HepG2 (cell line): ENCODE data around the gene USP38. TPM values are rescaled to one million over a fixed set of nuclear protein-coding genes. Genes with fewer than 3 reads are reported as not detected.

Experiments used
- ATAC-seq: fragments of 200-7000 bp; cut with Tn5 transposase; 3 replicates; pipeline ENCODE4 v1.9.1; 2020; ENCODE audit warnings: mild to moderate bottlenecking, moderate library complexity
- BruUV-seq: library from RNA; stranded (reverse); fragments of 400-500 nt; replicated peaks from 2 replicates; lab custom pipeline; 2021; lab: Mats Ljungman, UMichigan
- CTCF ChIA-PET: fragments of 300-600 bp; formaldehyde crosslinking; extraction: SDS; loops from one replicate; lab custom pipeline; 2021; ENCODE audit warnings: low total read pairs, inconsistent platforms, low intra/inter-chr PET ratio; lab: Yijun Ruan, JAX
- POLR2A ChIA-PET: fragments of 350-600 bp; sonication (Branson Sonifier 250); formaldehyde crosslinking; loops from one replicate; lab custom pipeline; 2020; ENCODE audit warnings: antibody characterized with exemption, inconsistent platforms; lab: Yijun Ruan, JAX
- DNase-seq: peaks from one replicate; pipeline ENCODE4 v3.0.0-alpha.2; 2015; ENCODE audit warnings: low spot score
- FAIRE-seq: peaks from 3 replicates; lab custom pipeline; 2011; peaks lifted over from hg19 to GRCh38; lab: Jason Lieb, UNC
- H2AFZ ChIP-seq: one replicate; pipeline ENCODE4 v1.6.1; 2011; ENCODE audit warnings: low read length, inconsistent platforms
- H3K27ac ChIP-seq: fragments of 300-600 bp; 3 replicates; pipeline ENCODE4 v1.8.0; 2011; ENCODE audit warnings: mixed run types, mild to moderate bottlenecking, mixed read lengths, low read length, inconsistent platforms; ENCODE audit not compliant: insufficient read depth; ENCODE audit errors: extremely low read length
- H3K27me3 ChIP-seq, 2 experiments: fragments of 200-600 bp in 1 of 2; 2 replicates in 1 of 2; 3 replicates in 1 of 2; pipeline versions ENCODE4 v1.6.0 to v1.8.0; 2011; ENCODE audit warnings: low read length in 2 of 2, mild to moderate bottlenecking in 2 of 2, moderate library complexity in 2 of 2, inconsistent platforms in 1 of 2; ENCODE audit not compliant: insufficient read depth in 2 of 2, control insufficient read depth in 1 of 2
- H3K36me3 ChIP-seq, 2 experiments: fragments of 200-600 bp in 1 of 2; replicated peaks in 1 of 2; 2 replicates in 1 of 2; 3 replicates in 1 of 2; pipeline versions ENCODE4 v1.5.1 to v1.8.0; 2011; ENCODE audit warnings: low read length in 2 of 2, inconsistent platforms in 1 of 2; ENCODE audit not compliant: insufficient read depth in 2 of 2, control insufficient read depth in 1 of 2
- H3K4me1 ChIP-seq: 2 replicates; pipeline ENCODE4 v1.5.1; 2012; ENCODE audit warnings: low read length, inconsistent platforms; ENCODE audit not compliant: insufficient read depth
- H3K4me2 ChIP-seq: 2 replicates; pipeline ENCODE4 v1.6.0; 2011; ENCODE audit warnings: low read depth, low read length, inconsistent platforms
- H3K4me3 ChIP-seq, 3 experiments: fragments of 200-600 bp in 1 of 3; sonication (generic), shearing (Covaris generic) in 1 of 3; replicated peaks in 1 of 3; 2 replicates each; pipeline ENCODE4 v1.5.1; 2011 to 2016; ENCODE audit warnings: low read length in 3 of 3, inconsistent platforms in 2 of 3, low read depth in 2 of 3, mild to moderate bottlenecking in 2 of 3, control low read depth in 1 of 3, mixed read lengths in 1 of 3; ENCODE audit not compliant: insufficient read depth in 1 of 3
- H3K79me2 ChIP-seq: one replicate; pipeline ENCODE4 v1.6.1; 2011; ENCODE audit warnings: low read length, inconsistent platforms; ENCODE audit not compliant: insufficient read depth
- H3K9ac ChIP-seq: 2 replicates; pipeline ENCODE4 v1.6.0; 2011; ENCODE audit warnings: mild to moderate bottlenecking, low read depth, low read length, inconsistent platforms; ENCODE audit not compliant: insufficient read depth
- H3K9me3 ChIP-seq: 2 replicates; pipeline ENCODE4 v1.5.1; 2012; ENCODE audit warnings: mild to moderate bottlenecking, low read length
- H4K20me1 ChIP-seq: 2 replicates; pipeline ENCODE4 v1.6.0; 2011; ENCODE audit warnings: inconsistent platforms, mild to moderate bottlenecking, low read length, moderate library complexity; ENCODE audit not compliant: insufficient read depth
- ATM ChIP-seq: fragments of 450-650 bp; IDR thresholded peaks from 2 replicates; pipeline ENCODE4 v1.7.1; 2017; ENCODE audit warnings: mild to moderate bottlenecking, borderline replicate concordance
- FOSL2 ChIP-seq: sonication (generic); formaldehyde crosslinking; IDR thresholded peaks from 2 replicates; pipeline ENCODE4 v1.4.0; 2020; ENCODE audit warnings: missing genetic modification reagents
- IRF2 ChIP-seq: IDR thresholded peaks from 2 replicates; pipeline ENCODE4 v1.6.1; 2018; ENCODE audit warnings: missing genetic modification reagents, missing compliant biosample characterization
- ISL2 ChIP-seq: sonication (generic); formaldehyde crosslinking; IDR thresholded peaks from 2 replicates; pipeline ENCODE4 v1.5.0; 2020; ENCODE audit warnings: missing genetic modification reagents
- MED8 ChIP-seq: sonication (generic); formaldehyde crosslinking; IDR thresholded peaks from 2 replicates; pipeline ENCODE4 v1.8.1; 2023; ENCODE audit warnings: mild to moderate bottlenecking, missing genetic modification reagents; ENCODE audit not compliant: insufficient replicate concordance
- NFE2 ChIP-seq: sonication (generic); formaldehyde crosslinking; IDR thresholded peaks from 2 replicates; pipeline ENCODE4 v1.4.0; 2020; ENCODE audit warnings: missing genetic modification reagents
- NR2F6 ChIP-seq, 2 experiments: IDR thresholded peaks; 2 replicates each; pipeline ENCODE4 v1.6.1; 2016; ENCODE audit warnings: antibody characterized with exemption in 1 of 2, mild to moderate bottlenecking in 1 of 2
- PITX1 ChIP-seq: sonication (generic); formaldehyde crosslinking; IDR thresholded peaks from 2 replicates; pipeline ENCODE4 v1.5.1; 2020; ENCODE audit warnings: mild to moderate bottlenecking, missing genetic modification reagents
- SOX13 ChIP-seq, 3 experiments: fragments of 450-650 bp in 1 of 3; sonication (generic) in 1 of 3; formaldehyde crosslinking in 1 of 3; IDR thresholded peaks in 2 of 3; conservative IDR thresholded peaks in 1 of 3; 2 replicates each; pipeline versions ENCODE4 v1.5.0 to v1.6.1; 2016 to 2020; ENCODE audit warnings: antibody characterized with exemption in 1 of 3, mild to moderate bottlenecking in 1 of 3, missing compliant biosample characterization in 1 of 3, missing genetic modification reagents in 1 of 3, moderate library complexity in 1 of 3
- TEF ChIP-seq: sonication (generic); formaldehyde crosslinking; IDR thresholded peaks from 2 replicates; pipeline ENCODE4 v1.5.0; 2020; ENCODE audit warnings: missing genetic modification reagents
- YEATS2 ChIP-seq: sonication (generic); formaldehyde crosslinking; IDR thresholded peaks from 2 replicates; pipeline ENCODE4 v1.4.0; 2020; ENCODE audit warnings: missing genetic modification reagents, borderline replicate concordance
- WGBS: methylation state at CpG from one replicate; pipeline ENCODE4 v1.1.6; 2017; ENCODE audit warnings: low lambda C conversion rate; 5-methylcytosine and 5-hydroxymethylcytosine counted together
- in situ Hi-C: cut with HindIII; loops from 2 replicates; pipeline ENCODE4 v1.10.0; 2017; ENCODE audit warnings: low pct_unique_long_range_greater_than_20kb; ENCODE audit not compliant: extremely low pct_ligation_motif_present
- intact Hi-C: fragments of 100-400 bp; cut with micrococcal nuclease; formaldehyde crosslinking; loops from one replicate; pipeline ENCODE4 v1.10.0; 2022; ENCODE audit not compliant: unreplicated experiment
- polyA plus RNA-seq, 8 experiments: library from polyadenylated mRNA; depleted of rRNA in 3 of 8; stranded (reverse) in 7 of 8; unstranded in 1 of 8; fragments of >200 nt; fragmentation: Illumina TruSeq in 4 of 8; extraction: Trizol in 4 of 8; gene quantifications; 2 replicates each; pipeline versions ENCODE4 v1.2.1 to v1.2.3, GENCODE V29; 2011 to 2016; ENCODE audit warnings: low read depth in 4 of 8, missing spikeins in 1 of 8, mixed read lengths in 1 of 8; ENCODE audit not compliant: insufficient read depth in 1 of 8
- total RNA-seq, 5 experiments: library from RNA; depleted of rRNA; stranded (reverse); fragments of >200 nt; fragmentation: Illumina TruSeq; extraction: Trizol; gene quantifications; 2 replicates each; pipeline ENCODE4 v1.2.3, GENCODE V29; 2016; ENCODE audit warnings: low read depth in 1 of 5
- TF ChIP-seq, protein P1 (sequence below): fragments of 450-650 bp; IDR thresholded peaks from 2 replicates; pipeline ENCODE4 v1.6.1; 2016
- TF ChIP-seq, protein P2 (sequence below): sonication (generic); formaldehyde crosslinking; conservative IDR thresholded peaks from 2 replicates; pipeline ENCODE4 v1.8.0; 2022; ENCODE audit warnings: low read depth, missing genetic modification reagents

The USP38 gene
- total and polyA plus RNA-seq, 2 of the 13 experiments (the other 11 are each of a cell fraction or from before 2014, with no cell fraction given), result 4.5 to 11.8 TPM

DNA sequence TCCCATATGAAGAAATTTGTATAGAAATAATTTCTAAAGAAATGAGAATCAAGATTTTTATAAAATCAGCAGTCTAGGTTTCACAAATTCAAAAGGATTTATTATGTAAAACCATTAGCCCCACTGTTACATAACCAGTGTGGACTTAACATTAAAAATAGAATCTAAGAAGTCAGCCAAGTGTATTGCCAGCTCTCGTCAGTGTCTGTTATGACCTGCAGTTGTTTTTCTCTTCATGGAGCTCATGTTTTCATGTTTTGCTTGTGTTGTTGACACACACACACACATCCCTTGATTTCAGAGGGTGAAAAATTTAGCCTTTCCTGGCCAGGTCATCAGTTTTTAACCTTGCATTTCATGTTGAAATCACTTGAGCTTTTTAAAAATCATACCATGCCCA, 39.5 kb downstream of the USP38 start:
- H3K4me2 ChIP-seq, result peak overlapping the region; percentile 57; the same call in 1 of the 2 replicates
- no peaks in the 10 kb centered on the region for H3K79me2 ChIP-seq
- ATAC-seq, result no peak
- H4K20me1 ChIP-seq, result no peaks in the 10 kb centered on the region
- H3K27ac ChIP-seq, result peak overlapping the region; percentile 68
- 48% methylated on average over 1 of the region's 1 CpG for WGBS
- ChIA-PET POLR2A (interaction anchor here (1.1 to 2.6 kb wide), 4 partner anchors 17 to 165 kb away, joined by 4 to 14 read pairs (median 8); partner anchors contain the start of genes GAB1 and USP38), CTCF (no interaction called here)
- no peak for DNase-seq
- TF ChIP-seq ATM (no peak), TEF (0 out of 2 replicates have a peak, but pooled peaks have one; percentile 31)
- in situ Hi-C loops (no loop called here), intact Hi-C loops (loop anchor here (2.0 to 10.0 kb wide), 2 partner anchors 17 to 291 kb away; partner anchors contain the start of gene SMARCA5)
- peak overlapping the region in 2 of 3 experiments; percentile 19 to 23; a peak in 1 of 6 replicates for H3K4me3 ChIP-seq
- H3K4me1 ChIP-seq, result peaks cover 31% of the 10 kb centered on the region
- H3K9me3 ChIP-seq, result no peaks in the 10 kb centered on the region
- no peak overlapping the region for H2AFZ ChIP-seq
- BruUV-seq, result no TSS peak
- H3K9ac ChIP-seq, result peak overlapping the region; percentile 17; the same call in 1 of the 2 replicates
- no peaks in the 10 kb centered on the region for H3K27me3 ChIP-seq
- no peak for FAIRE-seq
- H3K36me3 ChIP-seq, result no peaks in the 10 kb centered on the region

DNA sequence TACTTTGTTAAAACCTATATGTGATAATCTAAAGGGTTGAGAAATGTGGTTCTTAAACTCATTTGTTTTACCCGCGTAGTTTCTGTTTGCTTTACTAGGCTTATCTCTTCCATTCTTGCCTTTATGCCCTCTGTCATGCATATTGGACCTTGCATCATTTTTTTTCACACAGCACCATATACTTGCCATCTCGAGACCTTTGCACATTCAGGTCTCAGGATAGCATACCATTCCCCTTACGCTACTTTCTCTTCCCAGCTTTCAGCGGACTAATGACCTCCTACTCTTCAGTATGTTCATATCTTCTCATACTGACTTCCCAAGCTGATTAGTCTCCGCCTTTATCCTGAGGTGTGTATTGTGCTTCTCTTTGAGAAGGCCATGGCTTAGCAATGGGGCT, 40.5 kb downstream of the USP38 start:
- H3K4me2 ChIP-seq, result peak overlapping the region; percentile 57
- POLR2A ChIA-PET, result interaction anchor here (0.5 to 2.6 kb wide), 6 partner anchors 13 to 287 kb away, joined by 3 to 14 read pairs (median 6); partner anchors contain the start of genes GAB1, SMARCA5 and USP38
- peaks cover 31% of the 10 kb centered on the region for H3K4me1 ChIP-seq
- CTCF ChIA-PET, result no interaction called here
- peak; percentile 98 for DNase-seq
- no peaks in the 10 kb centered on the region for H3K79me2 ChIP-seq
- 2% methylated on average over 6 of the region's 6 CpGs for WGBS
- no peaks in the 10 kb centered on the region for H3K27me3 ChIP-seq
- no peaks in the 10 kb centered on the region for H3K9me3 ChIP-seq
- BruUV-seq, result no TSS peak
- FAIRE-seq, result peak; percentile 94
- H3K9ac ChIP-seq, result no peak overlapping the region
- no peak overlapping the region for H2AFZ ChIP-seq
- intact Hi-C loops, result loop anchor here (1.0 to 10.0 kb wide), 4 partner anchors 16 to 290 kb away; partner anchors contain the start of genes GAB1 and SMARCA5
- peak overlapping the region in 1 of 3 experiments; percentile 23; a peak in 1 of 6 replicates for H3K4me3 ChIP-seq
- H4K20me1 ChIP-seq, result no peaks in the 10 kb centered on the region
- ATAC-seq, result peak; percentile 99
- in situ Hi-C loops, result no loop called here
- H3K36me3 ChIP-seq, result no peaks in the 10 kb centered on the region
- peak overlapping the region; percentile 68 for H3K27ac ChIP-seq
- TF ChIP-seq ISL2 (CRISPR knock-in tag), result peak; percentile 85
- TF ChIP-seq IRF2 (CRISPR knock-in tag), result peak; percentile 81
- 0 out of 2 replicates have a peak, but pooled peaks have one; percentile 27 for TF ChIP-seq PITX1 (CRISPR knock-in tag)
- TF ChIP-seq, protein P1, sequence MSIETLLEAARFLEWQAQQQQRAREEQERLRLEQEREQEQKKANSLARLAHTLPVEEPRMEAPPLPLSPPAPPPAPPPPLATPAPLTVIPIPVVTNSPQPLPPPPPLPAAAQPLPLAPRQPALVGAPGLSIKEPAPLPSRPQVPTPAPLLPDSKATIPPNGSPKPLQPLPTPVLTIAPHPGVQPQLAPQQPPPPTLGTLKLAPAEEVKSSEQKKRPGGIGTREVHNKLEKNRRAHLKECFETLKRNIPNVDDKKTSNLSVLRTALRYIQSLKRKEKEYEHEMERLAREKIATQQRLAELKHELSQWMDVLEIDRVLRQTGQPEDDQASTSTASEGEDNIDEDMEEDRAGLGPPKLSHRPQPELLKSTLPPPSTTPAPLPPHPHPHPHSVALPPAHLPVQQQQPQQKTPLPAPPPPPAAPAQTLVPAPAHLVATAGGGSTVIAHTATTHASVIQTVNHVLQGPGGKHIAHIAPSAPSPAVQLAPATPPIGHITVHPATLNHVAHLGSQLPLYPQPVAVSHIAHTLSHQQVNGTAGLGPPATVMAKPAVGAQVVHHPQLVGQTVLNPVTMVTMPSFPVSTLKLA, result 0 out of 2 replicates have a peak, but pooled peaks have one; percentile 18
- peak; percentile 64; the same call in 1 of the 2 replicates for TF ChIP-seq SOX13 (IDR thresholded peaks at IDR 0.05)
- peak in 1 of 2 experiments; percentile 96; a peak in 2 of 4 replicates for TF ChIP-seq SOX13 (CRISPR knock-in tag; conservative IDR thresholded peaks at IDR 0.05 in 1 of 2, IDR thresholded peaks at IDR 0.05 in 1 of 2)
- TF ChIP-seq YEATS2 (CRISPR knock-in tag), result 0 out of 2 replicates have a peak, but pooled peaks have one; percentile 20
- TF ChIP-seq NFE2 (CRISPR knock-in tag), result no peak
- peak; percentile 89 for TF ChIP-seq FOSL2
- TF ChIP-seq MED8 (CRISPR knock-in tag), result no peak
- TF ChIP-seq, protein P2, sequence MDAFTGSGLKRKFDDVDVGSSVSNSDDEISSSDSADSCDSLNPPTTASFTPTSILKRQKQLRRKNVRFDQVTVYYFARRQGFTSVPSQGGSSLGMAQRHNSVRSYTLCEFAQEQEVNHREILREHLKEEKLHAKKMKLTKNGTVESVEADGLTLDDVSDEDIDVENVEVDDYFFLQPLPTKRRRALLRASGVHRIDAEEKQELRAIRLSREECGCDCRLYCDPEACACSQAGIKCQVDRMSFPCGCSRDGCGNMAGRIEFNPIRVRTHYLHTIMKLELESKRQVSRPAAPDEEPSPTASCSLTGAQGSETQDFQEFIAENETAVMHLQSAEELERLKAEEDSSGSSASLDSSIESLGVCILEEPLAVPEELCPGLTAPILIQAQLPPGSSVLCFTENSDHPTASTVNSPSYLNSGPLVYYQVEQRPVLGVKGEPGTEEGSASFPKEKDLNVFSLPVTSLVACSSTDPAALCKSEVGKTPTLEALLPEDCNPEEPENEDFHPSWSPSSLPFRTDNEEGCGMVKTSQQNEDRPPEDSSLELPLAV (CRISPR knock-in tag), result no peak
- TF ChIP-seq NR2F6 (IDR thresholded peaks at IDR 0.05), result peak; percentile 76
- TF ChIP-seq NR2F6 (CRISPR knock-in tag; IDR thresholded peaks at IDR 0.05), result peak; percentile 82
